ENCODE measurements around the gene GAD1. TPM values are rescaled to one million over a fixed set of nuclear protein-coding genes. Genes with fewer than 3 reads are reported as not detected.

The GAD1 gene
- total and polyA plus RNA-seq, 2 of the 8 experiments (the other 6 are each of a cell fraction or from before 2014, with no cell fraction given), result 0.65 to 1.0 TPM

DNA sequence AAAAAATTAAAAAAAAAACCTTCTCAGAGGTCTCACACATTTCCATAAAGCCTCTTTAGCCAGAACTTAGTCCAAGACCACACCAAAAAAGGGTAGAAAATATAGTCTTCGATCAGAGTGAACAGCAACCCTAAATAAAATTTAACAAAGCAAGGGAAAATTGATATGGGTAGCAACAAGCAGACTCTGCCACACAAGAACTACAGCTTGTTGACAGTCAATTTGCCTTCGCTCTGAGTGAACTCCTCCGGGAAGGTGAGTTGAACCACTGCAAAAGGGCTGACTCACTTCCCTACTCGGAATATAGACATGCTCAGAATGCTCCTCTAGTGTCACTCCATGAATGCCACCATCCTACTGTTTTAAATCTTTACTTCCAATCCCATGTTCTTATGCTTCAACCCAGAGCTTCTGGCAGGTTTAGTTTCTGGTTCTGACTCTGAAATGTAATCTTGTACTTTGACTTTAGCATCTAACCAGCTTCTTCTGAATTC, 24.1 kb downstream of the GAD1 start (continued):
- no peak for TF ChIP-seq CBX5 (IDR thresholded peaks at IDR 0.05; ENCODE audit: low read depth, low read length)
- TF ChIP-seq GTF2F1 (IDR thresholded peaks at IDR 0.05; ENCODE audit: borderline replicate concordance, low read depth, low read length), result no peak
